ENCODE data around the gene TMEM147.

DNA sequence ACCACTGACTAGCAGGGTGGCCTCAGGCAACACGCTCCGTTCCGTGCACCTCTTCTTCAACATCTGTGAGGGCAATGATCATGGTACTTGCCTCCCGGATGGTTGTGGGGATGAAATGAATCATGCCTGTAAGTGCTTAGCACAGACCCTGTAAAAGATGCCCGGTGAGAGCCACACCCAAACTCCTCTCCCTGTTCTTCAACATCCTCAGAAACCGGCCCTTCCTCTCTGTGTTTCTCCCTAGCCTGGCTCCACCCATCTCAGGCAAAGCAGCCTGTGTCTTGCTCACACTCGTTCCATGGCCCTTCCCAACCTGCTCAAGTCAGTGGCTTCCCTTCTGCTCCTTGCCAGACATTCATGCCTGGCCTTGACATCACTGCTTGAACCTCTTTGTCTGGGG, 26.1 kb upstream of the TMEM147 start:
- no peak for TF ChIP-seq POLR2A (IDR thresholded peaks at IDR 0.05)
- TF ChIP-seq, protein P1, sequence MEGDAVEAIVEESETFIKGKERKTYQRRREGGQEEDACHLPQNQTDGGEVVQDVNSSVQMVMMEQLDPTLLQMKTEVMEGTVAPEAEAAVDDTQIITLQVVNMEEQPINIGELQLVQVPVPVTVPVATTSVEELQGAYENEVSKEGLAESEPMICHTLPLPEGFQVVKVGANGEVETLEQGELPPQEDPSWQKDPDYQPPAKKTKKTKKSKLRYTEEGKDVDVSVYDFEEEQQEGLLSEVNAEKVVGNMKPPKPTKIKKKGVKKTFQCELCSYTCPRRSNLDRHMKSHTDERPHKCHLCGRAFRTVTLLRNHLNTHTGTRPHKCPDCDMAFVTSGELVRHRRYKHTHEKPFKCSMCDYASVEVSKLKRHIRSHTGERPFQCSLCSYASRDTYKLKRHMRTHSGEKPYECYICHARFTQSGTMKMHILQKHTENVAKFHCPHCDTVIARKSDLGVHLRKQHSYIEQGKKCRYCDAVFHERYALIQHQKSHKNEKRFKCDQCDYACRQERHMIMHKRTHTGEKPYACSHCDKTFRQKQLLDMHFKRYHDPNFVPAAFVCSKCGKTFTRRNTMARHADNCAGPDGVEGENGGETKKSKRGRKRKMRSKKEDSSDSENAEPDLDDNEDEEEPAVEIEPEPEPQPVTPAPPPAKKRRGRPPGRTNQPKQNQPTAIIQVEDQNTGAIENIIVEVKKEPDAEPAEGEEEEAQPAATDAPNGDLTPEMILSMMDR (IDR thresholded peaks at IDR 0.05) = no peak
